Cardiac septum (tissue), 1 donor: ENCODE measurements around the gene PHRF1. TPM values are rescaled to one million over a fixed set of nuclear protein-coding genes. Genes with fewer than 3 reads are reported as not detected.

ENCODE experiments used
- DNase-seq: peaks from one replicate; pipeline ENCODE4 v3.0.0-alpha.2; 2020; ENCODE audit warnings: low spot score
- intact Hi-C: fragments of 100-400 bp; cut with DNase I; formaldehyde crosslinking; loops from one replicate; pipeline ENCODE4 v1.14.0; 2022
- total RNA-seq: library from RNA; stranded (reverse); fragmentation: NEBNext Ultra II Directional; extraction: Animal tissue kit (Norgen Biotek cat#: 25700); gene quantifications from one replicate; pipeline ENCODE4 v1.2.1, GENCODE V29; 2021
- donor health status: DM: no; HTN: no; CAD: no.

PHRF1 gene
- total RNA-seq, 1 donor from 2014 or later, result 20.9 TPM

DNA sequence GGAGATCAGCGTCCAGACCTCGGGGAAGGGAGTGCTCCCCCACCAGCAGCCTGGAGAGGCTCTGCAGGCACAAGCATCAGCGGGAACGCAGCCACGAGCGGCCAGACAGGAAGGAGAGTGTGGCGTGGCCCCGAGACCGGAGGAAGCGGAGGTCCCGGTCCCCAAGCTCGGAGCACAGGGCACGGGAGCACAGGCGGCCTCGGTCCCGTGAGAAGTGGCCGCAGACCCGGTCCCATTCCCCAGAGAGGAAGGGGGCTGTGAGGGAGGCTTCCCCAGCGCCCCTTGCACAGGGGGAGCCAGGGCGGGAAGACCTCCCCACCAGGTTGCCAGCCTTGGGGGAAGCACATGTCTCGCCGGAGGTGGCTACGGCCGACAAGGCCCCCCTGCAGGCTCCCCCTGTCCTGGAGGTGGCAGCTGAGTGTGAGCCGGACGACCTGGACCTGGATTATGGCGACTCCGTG lies 32.6 kb downstream of the PHRF1 start:
- intact Hi-C loops, result no loop called here
- no peak for DNase-seq

- no peak for DNase-seq
- intact Hi-C loops, result no loop called here
Observed at GRCh38 chr11:609341-609811, 33.1 kb downstream of the PHRF1 start.

- no peak for DNase-seq
- intact Hi-C loops, result no loop called here
Observed at GRCh38 chr11:610146-610801, 34.0 kb downstream of the PHRF1 start.

- no peak for DNase-seq
- intact Hi-C loops, result no loop called here
Observed at GRCh38 chr11:611001-611996, 35.0 kb downstream of the PHRF1 start.

DNA sequence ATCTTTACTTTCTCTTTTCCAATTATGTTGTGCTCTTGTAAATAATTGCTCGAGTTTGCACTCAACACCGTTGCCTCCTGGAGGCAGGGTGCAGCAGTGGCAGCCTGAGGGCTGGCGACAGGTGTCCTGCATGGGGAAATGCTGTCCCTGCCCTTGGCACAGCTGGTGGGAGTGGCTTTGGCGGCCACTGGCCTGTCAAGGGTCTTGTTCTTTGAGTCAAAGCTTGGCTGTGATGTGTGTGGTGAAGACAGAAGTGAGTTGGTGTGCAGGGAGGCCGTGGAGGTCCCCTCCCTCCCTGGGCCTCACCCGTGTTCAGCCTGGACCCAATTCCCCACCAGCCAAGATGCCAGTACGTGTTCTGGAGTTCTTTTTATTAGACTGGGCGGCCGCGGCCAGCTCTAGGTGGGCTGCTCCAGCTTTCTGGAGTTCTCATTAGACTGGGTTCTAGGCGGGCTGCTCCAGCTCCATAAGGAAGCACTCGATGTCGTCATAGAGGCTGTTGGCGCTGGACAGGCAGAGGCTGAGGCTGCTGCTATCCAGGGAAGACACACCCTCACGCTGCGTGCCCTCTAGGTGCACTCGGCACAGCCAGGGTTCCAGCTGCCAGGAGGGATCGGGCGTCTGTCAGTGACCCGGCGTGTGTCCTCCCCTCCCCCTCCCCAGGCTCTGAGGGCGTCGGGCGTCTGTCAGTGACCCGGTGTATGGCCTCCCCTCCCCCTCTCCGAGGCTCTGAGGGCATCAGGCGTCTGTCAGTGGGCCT lies 36.1 kb downstream of the PHRF1 start:
- DNase-seq, result no peak
- intact Hi-C loops, result no loop called here

GRCh38 chr11:612961-613300 lies 36.7 kb downstream of the PHRF1 start:
- intact Hi-C loops, result no loop called here
- DNase-seq, result no peak

GRCh38 chr11:613369-613968 lies 37.2 kb downstream of the PHRF1 start:
- intact Hi-C loops, result no loop called here
- no peak for DNase-seq

DNA sequence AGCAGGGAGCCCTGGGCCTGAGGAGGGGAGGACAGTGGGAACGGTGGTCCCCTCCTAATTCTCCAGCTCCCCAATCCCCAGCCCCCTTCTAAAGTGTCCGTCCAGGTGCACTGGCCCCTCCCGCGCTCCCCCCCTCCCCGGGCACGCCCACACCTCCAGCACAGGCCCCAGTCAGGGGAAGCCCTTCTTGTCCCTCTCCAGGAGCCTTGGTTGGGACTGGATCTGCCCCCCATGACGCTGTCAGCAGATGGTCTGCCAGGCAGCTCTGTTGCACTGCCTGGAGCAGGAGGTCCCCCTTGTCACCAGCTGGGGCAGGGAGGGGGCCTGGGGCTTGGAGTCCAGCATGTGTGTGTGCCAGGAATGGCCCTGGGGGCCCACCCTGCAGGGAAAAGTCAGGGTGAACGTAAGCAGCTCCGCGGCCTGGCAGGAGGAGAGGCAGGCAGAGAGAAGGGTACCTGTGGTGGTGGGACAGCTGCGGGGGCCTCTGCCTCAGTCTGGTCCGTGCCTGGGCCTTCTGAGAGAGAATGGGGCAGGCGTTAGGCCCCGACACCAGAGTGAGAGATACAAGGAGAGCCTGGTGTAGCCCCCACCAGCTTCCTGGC lies 37.9 kb downstream of the PHRF1 start:
- intact Hi-C loops, result no loop called here
- DNase-seq, result no peak

DNA sequence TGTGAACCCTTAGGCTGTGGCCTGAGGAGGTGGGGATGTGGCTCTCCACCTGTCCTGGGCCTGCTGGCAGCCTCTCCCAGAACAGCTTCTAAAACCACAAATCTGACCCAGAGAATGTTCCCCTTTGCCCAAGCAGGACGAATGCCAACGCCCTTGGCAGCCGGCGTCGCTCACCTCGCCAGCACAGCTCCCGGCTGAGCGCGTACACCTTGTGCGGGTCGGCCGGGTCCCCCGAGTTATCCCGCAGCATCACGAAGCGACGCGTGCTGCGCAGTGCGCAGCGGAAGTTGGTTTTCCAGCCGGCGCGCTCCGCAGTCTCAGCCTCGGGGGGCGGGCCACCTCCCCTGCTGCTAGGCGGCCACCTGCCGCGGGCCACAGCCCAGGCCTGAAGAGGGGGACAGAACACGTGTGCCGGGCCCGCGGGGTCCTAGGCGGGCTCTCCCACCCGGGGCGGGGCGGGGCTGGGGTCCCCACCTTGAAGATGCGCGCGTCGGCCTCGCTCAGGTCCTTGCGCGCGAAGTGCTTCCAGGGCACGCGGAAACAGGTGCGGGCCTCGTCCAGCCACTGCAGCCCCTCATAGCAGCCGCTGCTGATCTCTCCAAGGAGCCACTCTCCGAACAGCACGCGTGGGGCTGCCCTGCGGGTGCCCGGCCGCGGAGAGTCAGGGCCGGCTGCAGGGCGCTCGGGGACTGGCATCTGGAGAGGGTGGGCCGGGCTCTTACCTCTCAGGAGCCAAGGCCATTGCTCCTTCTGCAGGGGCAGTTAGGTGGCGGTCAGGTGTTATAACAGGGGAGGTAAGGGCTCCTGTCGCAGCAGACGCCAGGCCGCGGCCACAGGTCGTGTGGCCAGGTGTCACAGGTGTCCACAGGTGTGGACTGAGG lies 38.6 kb downstream of the PHRF1 start:
- no peak for DNase-seq
- intact Hi-C loops, result loop anchor here (5.0 kb wide), 1 partner anchor 38 kb away; the partner anchor contains the start of gene PHRF1

DNA sequence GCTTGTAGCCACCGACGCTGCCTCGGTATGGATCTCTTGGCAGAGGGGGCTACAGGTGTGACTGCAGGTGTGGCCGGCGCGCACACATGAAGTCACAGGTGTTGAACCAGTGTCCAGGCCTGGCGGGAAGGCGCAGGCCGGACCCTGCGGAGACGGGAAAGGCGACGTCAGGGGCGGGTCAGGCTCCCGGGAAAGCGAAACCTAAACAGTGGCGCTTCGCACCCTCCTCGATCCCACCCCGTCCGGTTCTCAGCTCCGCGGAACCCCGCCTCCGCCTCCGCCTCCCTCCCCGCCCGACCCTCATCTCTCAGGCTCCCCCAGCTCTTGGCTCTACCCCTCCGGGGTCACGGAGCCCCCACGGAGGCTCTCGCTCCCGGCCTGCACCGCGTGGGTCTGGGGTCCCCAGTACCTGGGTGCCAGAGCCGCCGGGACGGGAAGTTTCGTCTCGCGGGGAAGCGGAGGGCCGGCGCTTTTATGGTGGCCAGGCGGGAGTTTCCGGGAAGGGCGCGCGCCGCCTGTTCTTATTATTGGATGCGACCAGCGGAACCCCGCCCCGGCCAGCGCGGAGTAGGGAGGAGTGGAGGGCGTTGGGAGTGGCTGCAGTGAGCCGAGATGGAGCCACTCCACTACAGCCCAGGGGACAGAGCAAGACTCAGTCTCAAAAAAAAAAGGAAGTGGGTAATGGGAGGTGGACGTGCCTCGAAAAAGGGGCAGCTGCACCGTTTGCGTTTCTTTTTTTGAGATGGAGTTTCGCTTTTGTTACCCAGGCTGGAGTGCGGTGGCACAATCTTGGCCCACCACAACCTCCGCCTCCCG lies 39.4 kb downstream of the PHRF1 start, which contains the start of gene IRF7:
IRF7 (minus strand) TSS at position 447 of the 816 bp plus-strand sequence. CDS start 586 bp downstream, outside the sequence.
- peak; percentile 98 for DNase-seq
- intact Hi-C loops, result loop anchor here (5.0 kb wide), 1 partner anchor 38 kb away; the partner anchor contains the start of gene PHRF1

DNA sequence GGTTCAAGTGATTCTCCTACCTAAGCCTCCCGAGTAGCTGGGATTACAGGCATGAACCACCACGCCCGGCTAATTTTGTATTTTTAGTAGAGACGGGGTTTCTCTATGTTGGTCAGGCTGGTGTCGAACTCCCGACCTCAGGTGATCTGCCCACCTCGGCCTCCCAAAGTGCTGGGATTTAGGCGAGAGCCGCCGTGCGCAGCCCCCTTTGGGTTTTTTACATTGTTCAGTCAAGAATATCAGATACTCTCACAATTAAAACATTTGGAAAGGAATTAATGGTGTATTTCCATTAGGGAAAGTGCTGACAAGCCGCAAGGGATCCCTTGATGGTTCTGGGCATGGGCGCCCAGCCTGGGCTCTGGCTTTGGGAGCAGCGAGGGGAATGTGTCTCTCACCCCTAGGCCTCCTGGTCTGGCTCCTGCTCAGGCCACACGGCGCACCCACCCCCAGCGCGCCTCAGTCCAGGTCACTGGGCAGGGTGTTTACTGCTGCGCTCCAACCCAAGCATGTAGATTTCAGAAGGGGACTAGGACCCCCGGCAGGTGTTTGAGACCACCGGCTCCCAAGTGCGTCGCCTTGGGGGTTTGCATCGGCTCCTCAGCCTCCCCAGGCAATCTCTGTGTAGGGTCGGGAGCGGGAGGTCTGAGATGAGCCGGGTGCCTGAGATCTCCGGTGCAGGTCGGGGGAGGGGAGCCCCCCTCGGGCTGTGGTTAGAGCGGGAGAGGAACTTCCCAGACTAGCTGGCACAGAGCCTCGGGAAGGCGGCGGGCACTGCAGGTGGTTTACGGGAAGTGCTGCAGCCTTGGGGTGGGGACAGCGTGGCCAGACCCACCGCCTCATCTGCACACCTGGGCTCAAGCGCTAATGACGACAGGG lies 40.3 kb downstream of the PHRF1 start:
- no peak for DNase-seq
- intact Hi-C loops, result loop anchor here (5.0 kb wide), 1 partner anchor 39 kb away; the partner anchor contains the start of gene PHRF1

- intact Hi-C loops, result loop anchor here (5.0 kb wide), 1 partner anchor 40 kb away; the partner anchor contains the start of gene PHRF1
- DNase-seq, result no peak
Observed at GRCh38 chr11:617199-617911, 41.1 kb downstream of the PHRF1 start.

GRCh38 chr11:617912-618682 lies 41.8 kb downstream of the PHRF1 start:
- DNase-seq, result no peak
- intact Hi-C loops, result loop anchor here (5.0 kb wide), 1 partner anchor 41 kb away; the partner anchor contains the start of gene PHRF1

DNA sequence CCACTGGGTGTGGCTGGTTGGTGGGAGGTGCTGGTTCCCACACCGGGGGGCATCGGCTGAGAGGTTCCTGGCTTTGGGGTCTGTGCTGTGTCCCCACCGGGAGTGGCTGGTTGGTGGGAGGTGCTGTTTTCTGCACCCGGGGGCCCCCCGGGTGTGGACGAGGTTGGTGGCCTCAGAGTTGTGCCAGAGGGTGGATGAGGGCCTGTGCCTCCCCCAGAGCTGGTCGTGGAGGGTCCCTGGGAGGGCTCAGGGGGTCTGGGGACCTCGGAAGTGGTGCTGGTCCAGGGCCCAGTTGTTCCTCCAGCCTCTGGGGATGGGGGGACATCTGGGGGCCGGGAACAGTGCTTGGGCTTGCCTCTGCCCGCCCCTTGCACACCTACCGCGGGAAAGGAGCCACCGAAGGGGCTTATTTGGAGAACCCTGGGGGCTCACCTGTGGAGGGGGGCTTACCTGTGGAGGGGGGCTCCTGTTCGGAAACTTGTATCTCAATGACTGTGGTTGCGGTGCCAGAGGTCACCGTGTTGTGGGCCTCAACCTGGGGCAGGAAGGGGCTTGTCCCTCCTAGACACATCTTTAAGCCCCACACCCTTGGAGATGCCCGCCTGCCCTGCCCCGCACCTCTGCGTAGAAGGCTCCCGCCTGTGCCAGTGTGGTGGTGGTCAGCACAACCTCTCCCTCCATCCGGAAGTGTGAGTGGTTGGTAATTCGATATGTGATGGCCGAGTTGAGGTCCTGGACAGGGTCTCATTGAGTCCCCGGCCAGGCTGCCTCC lies 42.8 kb downstream of the PHRF1 start:
- intact Hi-C loops, result loop anchor here (5.0 kb wide), 1 partner anchor 42 kb away; the partner anchor contains the start of gene PHRF1
- no peak for DNase-seq
